GM12878 (cell line): ENCODE data around the gene DCBLD1. TPM values are rescaled to one million over a fixed set of nuclear protein-coding genes. Genes with fewer than 3 reads are reported as not detected.

Experiments used
- ATAC-seq: fragments of 200-7000 bp; cut with Tn5 transposase; 3 replicates; pipeline ENCODE4 v1.9.1; 2020; ENCODE audit warnings: mild to moderate bottlenecking, moderate library complexity
- BruUV-seq: library from RNA; stranded (reverse); fragments of 400-500 nt; replicated peaks from 2 replicates; lab custom pipeline; 2021; lab: Mats Ljungman, UMichigan
- CTCF ChIA-PET: fragments of 300-600 bp; sonication (Branson Sonifier 250); formaldehyde crosslinking; extraction: SDS; loops from one replicate; lab custom pipeline; 2021; ENCODE audit warnings: inconsistent platforms; lab: Yijun Ruan, JAX
- POLR2A ChIA-PET: fragments of 350-600 bp; formaldehyde crosslinking; extraction: SDS; loops from one replicate; lab custom pipeline; 2021; ENCODE audit warnings: inconsistent platforms; lab: Charles Lee
- RAD21 ChIA-PET: fragments of 300-600 bp; sonication (Branson Sonifier 250); formaldehyde crosslinking; loops from one replicate; lab custom pipeline; 2023; ENCODE audit warnings: antibody characterized with exemption; ENCODE audit not compliant: unreplicated experiment; lab: Charles Lee
- SMC1A ChIA-PET: fragments of 300-600 bp; sonication (Branson Sonifier 250); formaldehyde crosslinking; loops from one replicate; lab custom pipeline; 2023; ENCODE audit not compliant: unreplicated experiment, uncharacterized antibody; lab: Charles Lee
- DNase-seq: peaks from one replicate; pipeline ENCODE4 v3.0.0-alpha.2; 2011; ENCODE audit warnings: low read depth, low spot score
- FAIRE-seq: peaks from 3 replicates; lab custom pipeline; 2011; peaks lifted over from hg19 to GRCh38; lab: Jason Lieb, UNC
- H2AFZ ChIP-seq: 2 replicates; pipeline ENCODE4 v1.6.0; 2011; ENCODE audit warnings: low read depth, low read length, control low read depth; ENCODE audit not compliant: control insufficient read depth
- H3K27ac ChIP-seq: 2 replicates; pipeline ENCODE4 v1.5.1; 2011; ENCODE audit warnings: control low read depth; ENCODE audit not compliant: control insufficient read depth, insufficient read depth
- H3K27me3 ChIP-seq, 2 experiments: replicated peaks in 1 of 2; 2 replicates each; pipeline versions ENCODE4 v1.6.0 to v1.6.1; 2011; ENCODE audit warnings: low read length in 1 of 2; ENCODE audit not compliant: control insufficient read depth in 2 of 2, insufficient read depth in 2 of 2
- H3K36me3 ChIP-seq, 2 experiments: 2 replicates each; pipeline ENCODE4 v1.5.1; 2011; ENCODE audit warnings: low read length in 1 of 2; ENCODE audit not compliant: control insufficient read depth in 2 of 2, insufficient read depth in 2 of 2
- H3K4me1 ChIP-seq: 2 replicates; pipeline ENCODE4 v1.6.1; 2011; ENCODE audit warnings: mild to moderate bottlenecking, low read length, moderate library complexity, mixed read lengths; ENCODE audit not compliant: control insufficient read depth, insufficient read depth
- H3K4me2 ChIP-seq: 2 replicates; pipeline ENCODE4 v1.6.0; 2011; ENCODE audit warnings: control low read depth; ENCODE audit not compliant: control insufficient read depth, insufficient read depth
- H3K4me3 ChIP-seq: fragments of 200-600 bp; sonication (generic); 2 replicates; pipeline ENCODE4 v1.5.1; 2016
- H3K79me2 ChIP-seq: 2 replicates; pipeline ENCODE4 v1.6.0; 2011; ENCODE audit warnings: low read length; ENCODE audit not compliant: control insufficient read depth, insufficient read depth
- H3K9ac ChIP-seq: 2 replicates; pipeline ENCODE4 v1.8.0; 2011; ENCODE audit warnings: low read length, control low read depth, mixed read lengths; ENCODE audit not compliant: control insufficient read depth, insufficient read depth
- H3K9me3 ChIP-seq: replicated peaks from 3 replicates; pipeline ENCODE4 v1.5.1; 2011; ENCODE audit warnings: mild to moderate bottlenecking, low read length; ENCODE audit not compliant: control insufficient read depth, insufficient read depth
- H4K20me1 ChIP-seq: 2 replicates; pipeline ENCODE4 v1.6.0; 2011; ENCODE audit not compliant: control insufficient read depth, insufficient read depth
- ATF7 ChIP-seq: fragments of 450-650 bp; IDR thresholded peaks from 2 replicates; pipeline ENCODE4 v1.6.1; 2016; ENCODE audit warnings: low read depth, mild to moderate bottlenecking
- BACH1 ChIP-seq: fragments of 450-650 bp; IDR thresholded peaks from 2 replicates; pipeline ENCODE4 v1.6.1; 2017; ENCODE audit warnings: mild to moderate bottlenecking, borderline replicate concordance
- CBX5 ChIP-seq: sonication (generic); IDR thresholded peaks from 2 replicates; pipeline ENCODE4 v1.6.1; 2016; ENCODE audit warnings: low read depth, moderate library complexity, mild to moderate bottlenecking, inconsistent platforms
- CHD2 ChIP-seq: IDR thresholded peaks from 2 replicates; pipeline ENCODE4 v1.6.1; 2011; ENCODE audit warnings: low read depth, low read length, improper control_type of control experiment, borderline replicate concordance
- ELK1 ChIP-seq: IDR thresholded peaks from 2 replicates; pipeline ENCODE4 v1.6.1; 2012; ENCODE audit warnings: low read depth, low read length, improper control_type of control experiment
- ETV6 ChIP-seq, 2 experiments: fragments of 450-650 bp in 1 of 2; IDR thresholded peaks in 1 of 2; conservative IDR thresholded peaks in 1 of 2; 2 replicates each; pipeline ENCODE4 v1.6.1; 2014; ENCODE audit warnings: antibody characterized with exemption in 1 of 2, borderline replicate concordance in 1 of 2, low read depth in 1 of 2, mild to moderate bottlenecking in 1 of 2, moderate library complexity in 1 of 2
- GABPA ChIP-seq: IDR thresholded peaks from 2 replicates; pipeline ENCODE4 v1.6.1; 2014; ENCODE audit warnings: antibody characterized with exemption, low read depth, mild to moderate bottlenecking, inconsistent platforms
- HDAC6 ChIP-seq: fragments of 200-600 bp; sonication (generic); IDR thresholded peaks from one replicate; pipeline ENCODE4 v1.8.0; 2017; ENCODE audit warnings: antibody characterized with exemption; ENCODE audit not compliant: unreplicated experiment
- IRF4 ChIP-seq: IDR thresholded peaks from 2 replicates; pipeline ENCODE4 v1.6.1; 2011; ENCODE audit warnings: low read depth, low read length
- NBN ChIP-seq: fragments of 450-650 bp; IDR thresholded peaks from 2 replicates; pipeline ENCODE4 v1.6.1; 2016
- NFXL1 ChIP-seq: fragments of 450-650 bp; IDR thresholded peaks from 2 replicates; pipeline ENCODE4 v1.6.1; 2017; ENCODE audit warnings: antibody characterized with exemption, mild to moderate bottlenecking, borderline replicate concordance
- PBX3 ChIP-seq: IDR thresholded peaks from 2 replicates; pipeline ENCODE4 v1.6.1; 2011; ENCODE audit warnings: mild to moderate bottlenecking, low read depth, low read length, moderate library complexity; ENCODE audit not compliant: insufficient replicate concordance
- PKNOX1 ChIP-seq: fragments of 450-650 bp; IDR thresholded peaks from 2 replicates; pipeline ENCODE4 v1.6.1; 2016; ENCODE audit warnings: mild to moderate bottlenecking
- POLR2A ChIP-seq: IDR thresholded peaks from 2 replicates; pipeline ENCODE4 v1.6.1; 2011; ENCODE audit warnings: low read depth, mild to moderate bottlenecking, low read length
- RB1 ChIP-seq: fragments of 450-650 bp; formaldehyde crosslinking; IDR thresholded peaks from 2 replicates; pipeline ENCODE4 v1.6.1; 2017; ENCODE audit warnings: mild to moderate bottlenecking, borderline replicate concordance
- SMAD1 ChIP-seq: fragments of 450-650 bp; IDR thresholded peaks from 2 replicates; pipeline ENCODE4 v1.6.1; 2018; ENCODE audit warnings: mild to moderate bottlenecking, low read depth; ENCODE audit not compliant: partially characterized antibody
- SP1 ChIP-seq: IDR thresholded peaks from one replicate; pipeline ENCODE4 v1.6.1; 2011; ENCODE audit warnings: low read depth, low read length
- TCF12 ChIP-seq: IDR thresholded peaks from 2 replicates; pipeline ENCODE4 v1.6.1; 2011; ENCODE audit warnings: low read depth, mild to moderate bottlenecking, low read length
- ZBED1 ChIP-seq: IDR thresholded peaks from 2 replicates; pipeline ENCODE4 v1.6.1; 2016; ENCODE audit warnings: borderline replicate concordance
- ZSCAN29 ChIP-seq: fragments of 450-650 bp; IDR thresholded peaks from 2 replicates; pipeline ENCODE4 v1.6.1; 2017; ENCODE audit warnings: mild to moderate bottlenecking, moderate library complexity
- WGBS: methylation state at CpG from one replicate; pipeline ENCODE4 v1.1.6; 2016; ENCODE audit warnings: low lambda C conversion rate; ENCODE audit not compliant: insufficient replicate concordance, insufficient coverage; ENCODE audit errors: missing lambda C conversion rate; 5-methylcytosine and 5-hydroxymethylcytosine counted together
- in situ Hi-C: fragments of 300-500 bp; cut with MboI; formaldehyde crosslinking; loops from 9 replicates; pipeline ENCODE4 v1.14.3; 2018; ENCODE audit warnings: mixed read lengths
- intact Hi-C: fragments of 100-400 bp; cut with micrococcal nuclease; formaldehyde crosslinking; loops from one replicate; pipeline ENCODE4 v1.14.2; 2022; ENCODE audit not compliant: unreplicated experiment
- polyA plus RNA-seq, 11 experiments: library from polyadenylated mRNA; depleted of rRNA in 4 of 11; unstranded in 6 of 11; stranded (reverse) in 5 of 11; fragments of >200 nt; fragmentation: Nextera tagmentation in 4 of 11; fragmentation: Illumina TruSeq in 1 of 11; extraction: Ambion mirVana in 4 of 11; extraction: Trizol in 1 of 11; gene quantifications; 1 replicate in 1 of 11; 2 replicates in 10 of 11; pipeline versions ENCODE4 v1.2.1 to v1.2.3, GENCODE V29; 2011 to 2016; ENCODE audit warnings: inconsistent platforms in 2 of 11, missing spikeins in 2 of 11, low read depth in 1 of 11
- total RNA-seq, 4 experiments: library from RNA; depleted of rRNA in 3 of 4; stranded (reverse); fragments of >200 nt in 3 of 4; fragmentation: Illumina TruSeq in 1 of 4; extraction: Trizol in 1 of 4; gene quantifications; 2 replicates each; pipeline versions ENCODE4 v1.2.1 to v1.2.3, GENCODE V29; 2013 to 2021

DCBLD1 gene
- total and polyA plus RNA-seq, 10 of the 15 experiments (the other 5 are each of a cell fraction or from before 2014, with no cell fraction given), result 0.92 to 9.2 (median 8.3) TPM

- intact Hi-C loops, result no loop called here
- in situ Hi-C loops, result no loop called here
- no TSS peak for BruUV-seq
Observed at GRCh38 chr6:117561128-117561527, 78.7 kb downstream of the DCBLD1 start.

More at GRCh38 chr6:117561128-117561527, 78.7 kb downstream of the DCBLD1 start:
- no peak for ATAC-seq
- no peak for DNase-seq
- ChIA-PET SMC1A (interaction anchor here (0.7 to 1.8 kb wide), 5 partner anchors 42 to 138 kb away, joined by 3 to 6 read pairs (median 4); no protein-coding TSS in a partner anchor), POLR2A (no interaction called here), RAD21 (interaction anchor here (1.2 to 3.2 kb wide), 2 partner anchors 43 to 111 kb away, joined by 5 to 9 read pairs; no protein-coding TSS in a partner anchor), CTCF (interaction anchor here (1.2 to 14.8 kb wide), 5 partner anchors 80 to 216 kb away, joined by 3 to 223 read pairs (median 4); partner anchors contain the start of gene DCBLD1)
- Histone ChIP-seq H3K9ac (no peak overlapping the region), H3K79me2 (no peaks in the 10 kb centered on the region; the same call in 1 of the 2 replicates), H3K4me1 (no peaks in the 10 kb centered on the region), H2AFZ (no peak overlapping the region), H3K4me2 (no peak overlapping the region), H4K20me1 (no peaks in the 10 kb centered on the region), H3K4me3 (no peak overlapping the region), H3K27ac (no peak overlapping the region), H3K9me3 (no peaks in the 10 kb centered on the region), H3K27me3 (no peaks in the 10 kb centered on the region), H3K36me3 (peaks cover 1 to 12% of the 10 kb centered on the region in 2 experiments; a peak in 3 of 4 replicates)
- no peak for FAIRE-seq
- TF ChIP-seq RB1 (no peak), ETV6 (conservative IDR thresholded peaks at IDR 0.05 in 1 of 2, IDR thresholded peaks at IDR 0.05 in 1 of 2; ENCODE audit: borderline replicate concordance in 1 of 2, low read depth in 1 of 2) (no peak), ZSCAN29 (no peak), NFXL1 (no peak), TCF12 (no peak), HDAC6 (no peak), PBX3 (no peak), ATF7 (no peak), IRF4 (no peak), ELK1 (no peak), POLR2A (no peak), SP1 (no peak), PKNOX1 (no peak), SMAD1 (no peak), CBX5 (no peak), GABPA (no peak), NBN (no peak), CHD2 (no peak), ZBED1 (no peak), BACH1 (no peak)
- 96% methylated on average over 3 of the region's 3 CpGs for WGBS
